GM18861 (cell line): ENCODE results near the gene TANK.

Experiments used
- ATAC-seq: cut with Tn5 transposase; IDR thresholded peaks from one replicate; pipeline ENCODE4 v1.9.1; 2021; ENCODE audit not compliant: unreplicated experiment

TANK gene

GRCh38 chr2:161133366-161133765, 26.9 kb upstream of the TANK start:
- no peak for ATAC-seq

GRCh38 chr2:161134547-161135518, 25.4 kb upstream of the TANK start:
- ATAC-seq = no peak

GRCh38 chr2:161135951-161136593, 24.2 kb upstream of the TANK start:
- no peak for ATAC-seq

GRCh38 chr2:161136696-161137324, 23.4 kb upstream of the TANK start:
- ATAC-seq = peak; percentile 77

- peak; percentile 22 for ATAC-seq
Observed at GRCh38 chr2:161138429-161138828, 21.8 kb upstream of the TANK start.

- ATAC-seq = peak; percentile 32
Observed at GRCh38 chr2:161139098-161139987, 20.9 kb upstream of the TANK start.

- ATAC-seq = peak; percentile 32
Observed at GRCh38 chr2:161141033-161141432, 19.2 kb upstream of the TANK start.

GRCh38 chr2:161146209-161146775, 13.9 kb upstream of the TANK start:
- ATAC-seq = no peak

- no peak for ATAC-seq
Observed at GRCh38 chr2:161146996-161147395, 13.2 kb upstream of the TANK start.

- ATAC-seq = no peak
Observed at GRCh38 chr2:161147856-161148255, 12.4 kb upstream of the TANK start.

GRCh38 chr2:161150704-161151103, 9.5 kb upstream of the TANK start:
- no peak for ATAC-seq

- ATAC-seq = no peak
Observed at GRCh38 chr2:161152302-161152701, 7.9 kb upstream of the TANK start.

- no peak for ATAC-seq
Observed at GRCh38 chr2:161158882-161159281, 1.3 kb upstream of the TANK start.

GRCh38 chr2:161159456-161160225, 587 bp upstream of the TANK start:
- no peak for ATAC-seq

- no peak for ATAC-seq
Observed at GRCh38 chr2:161161074-161161706, 962 bp downstream of the TANK start.

- ATAC-seq = no peak
Observed at GRCh38 chr2:161163440-161163839, 3.2 kb downstream of the TANK start.

GRCh38 chr2:161164161-161164560, 3.9 kb downstream of the TANK start:
- no peak for ATAC-seq

- ATAC-seq = no peak
Observed at GRCh38 chr2:161165266-161165665, 5.0 kb downstream of the TANK start.

GRCh38 chr2:161165811-161166210, 5.6 kb downstream of the TANK start:
- no peak for ATAC-seq
